ENCODE data around the gene ARMC5.

DNA sequence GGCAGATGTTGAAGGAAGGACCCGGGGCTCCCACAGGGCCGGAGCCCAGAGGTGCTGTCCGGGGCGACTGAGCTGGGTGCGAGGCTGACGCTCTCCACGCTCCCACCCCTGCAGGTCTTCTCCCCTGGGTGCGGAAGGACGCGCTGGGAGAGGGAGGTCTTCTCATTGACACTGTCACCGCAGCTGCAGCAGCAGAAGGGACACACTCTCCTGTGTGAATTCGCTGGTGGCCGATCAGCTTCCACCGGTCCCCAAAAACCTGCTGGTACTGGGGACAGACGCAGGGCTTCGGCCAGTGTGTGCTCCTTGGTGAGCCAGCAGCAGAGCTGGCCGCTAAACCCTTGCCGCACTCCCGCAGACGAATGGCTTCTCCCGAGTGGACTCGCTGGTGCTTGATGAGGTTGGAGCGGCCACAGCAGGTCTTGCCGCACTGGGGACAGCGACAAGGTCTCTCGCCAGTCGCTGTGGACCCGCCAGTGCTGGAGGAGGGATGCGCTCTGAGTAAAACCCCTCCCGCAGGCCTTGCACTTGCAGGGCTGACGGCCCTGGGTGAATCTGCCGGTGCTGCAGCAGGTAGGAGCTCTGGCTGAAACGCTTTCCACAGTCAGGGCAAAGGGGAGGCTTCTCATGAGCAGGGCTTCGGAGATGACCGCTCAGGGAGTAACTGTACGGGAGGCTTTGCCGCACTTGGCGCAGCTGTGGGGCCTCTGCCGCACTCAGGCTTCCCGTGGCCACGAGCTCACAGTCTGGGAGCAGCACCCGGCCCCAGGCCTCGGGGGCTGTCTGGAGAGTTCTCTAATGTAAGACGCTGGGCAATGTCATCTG lies 22.9 kb upstream of the ARMC5 start:
- TF ChIP-seq POLR2A (IDR thresholded peaks at IDR 0.05): no peak
- TF ChIP-seq CTCF (IDR thresholded peaks at IDR 0.05): no peak

Measured in adrenal gland (tissue), 5 donors.